MM.1S (cell line): ENCODE measurements around the gene HEXIM2.

Experiments used
- DNase-seq: peaks from one replicate; pipeline ENCODE4 v3.0.0-alpha.2; 2015
- H2AFZ ChIP-seq: fragments of 300-600 bp; sonication (generic); 2 replicates; pipeline ENCODE4 v1.6.0; 2016; ENCODE audit warnings: antibody characterized with exemption, low read length
- H3F3A ChIP-seq: fragments of 300-600 bp; sonication (generic); 2 replicates; pipeline ENCODE4 v1.6.1; 2016; ENCODE audit warnings: mild to moderate bottlenecking, antibody characterized with exemption, low read length, moderate library complexity, mixed read lengths; ENCODE audit not compliant: insufficient read depth
- H3K27ac ChIP-seq: fragments of 300-600 bp; sonication (generic); 2 replicates; pipeline ENCODE4 v1.5.1; 2016; ENCODE audit warnings: mild to moderate bottlenecking, low read length
- H3K27me3 ChIP-seq: fragments of 300-600 bp; sonication (generic); replicated peaks from 2 replicates; pipeline ENCODE4 v1.6.0; 2016; ENCODE audit warnings: low read length; ENCODE audit not compliant: insufficient read depth
- H3K36me3 ChIP-seq: fragments of 300-600 bp; sonication (generic); replicated peaks from 2 replicates; pipeline ENCODE4 v1.6.1; 2016; ENCODE audit warnings: mild to moderate bottlenecking, low read length, mixed read lengths; ENCODE audit not compliant: insufficient read depth
- H3K4me1 ChIP-seq: fragments of 300-600 bp; sonication (generic); 2 replicates; pipeline ENCODE4 v1.6.1; 2016; ENCODE audit warnings: low read length, mixed read lengths
- H3K4me2 ChIP-seq: fragments of 300-600 bp; sonication (generic); 2 replicates; pipeline ENCODE4 v1.6.0; 2016; ENCODE audit warnings: low read depth, low read length
- H3K4me3 ChIP-seq: fragments of 300-600 bp; sonication (generic); 2 replicates; pipeline ENCODE4 v1.5.1; 2016; ENCODE audit warnings: low read length, mixed read lengths
- H3K79me2 ChIP-seq: fragments of 300-600 bp; sonication (generic); 2 replicates; pipeline ENCODE4 v1.6.1; 2016; ENCODE audit warnings: mixed run types, low read length, mixed read lengths
- H3K9ac ChIP-seq: fragments of 300-600 bp; sonication (generic); 2 replicates; pipeline ENCODE4 v1.6.1; 2016; ENCODE audit warnings: low read length, mixed read lengths
- H3K9me2 ChIP-seq: fragments of 300-600 bp; sonication (generic); replicated peaks from 2 replicates; pipeline ENCODE4 v1.6.1; 2016; ENCODE audit warnings: mild to moderate bottlenecking, low read length, mixed read lengths; ENCODE audit not compliant: insufficient read depth
- H3K9me3 ChIP-seq: fragments of 300-600 bp; sonication (generic); replicated peaks from 2 replicates; pipeline ENCODE4 v1.6.1; 2016; ENCODE audit warnings: mild to moderate bottlenecking, low read length, mixed read lengths; ENCODE audit not compliant: insufficient read depth
- H4K20me1 ChIP-seq: fragments of 300-600 bp; sonication (generic); 2 replicates; pipeline ENCODE4 v1.6.1; 2016; ENCODE audit warnings: mild to moderate bottlenecking, low read length, moderate library complexity, mixed read lengths; ENCODE audit not compliant: insufficient read depth
- CTCF ChIP-seq: fragments of 300-600 bp; sonication (generic); IDR thresholded peaks from 2 replicates; pipeline ENCODE4 v1.5.1; 2016; ENCODE audit warnings: antibody characterized with exemption, low read length, mixed read lengths
- EZH2 ChIP-seq: fragments of 300-600 bp; sonication (generic); optimal IDR thresholded peaks from 2 replicates; pipeline ENCODE3; 2017; ENCODE audit warnings: low read depth, mild to moderate bottlenecking, antibody characterized with exemption, low read length, mixed read lengths
- EZH2phosphoT487 ChIP-seq: fragments of 300-600 bp; sonication (generic); IDR thresholded peaks from 2 replicates; pipeline ENCODE4 v1.6.1; 2018; ENCODE audit warnings: antibody characterized with exemption, low read length

Gene HEXIM2

GRCh38 chr17:45143767-45144198 is 17.9 kb upstream of the HEXIM2 start:
- H2AFZ ChIP-seq = no peak overlapping the region
- no peaks in the 10 kb centered on the region for H3K9me3 ChIP-seq
- no peak overlapping the region for H3K9ac ChIP-seq
- H3K79me2 ChIP-seq = peaks cover 2% of the 10 kb centered on the region; the same call in 1 of the 2 replicates
- no peak for DNase-seq
- H3K9me2 ChIP-seq = no peaks in the 10 kb centered on the region
- no peak overlapping the region for H3K27ac ChIP-seq
- no peaks in the 10 kb centered on the region for H3K4me1 ChIP-seq
- H3K4me2 ChIP-seq = no peak overlapping the region
- no peak for TF ChIP-seq EZH2
- no peak for TF ChIP-seq CTCF
- TF ChIP-seq EZH2phosphoT487 = no peak
- peaks cover 7% of the 10 kb centered on the region; the same call in 1 of the 2 replicates for H3F3A ChIP-seq
- H3K36me3 ChIP-seq = no peaks in the 10 kb centered on the region
- H4K20me1 ChIP-seq = no peaks in the 10 kb centered on the region
- H3K4me3 ChIP-seq = no peak overlapping the region
- H3K27me3 ChIP-seq = no peaks in the 10 kb centered on the region

GRCh38 chr17:45144199-45145034 is 17.3 kb upstream of the HEXIM2 start:
- Histone ChIP-seq H3K27ac (no peak overlapping the region), H3F3A (peaks cover 13% of the 10 kb centered on the region; the same call in 1 of the 2 replicates), H2AFZ (no peak overlapping the region), H3K4me3 (no peak overlapping the region), H4K20me1 (no peaks in the 10 kb centered on the region), H3K79me2 (peaks cover 8% of the 10 kb centered on the region), H3K4me2 (no peak overlapping the region), H3K9me2 (no peaks in the 10 kb centered on the region), H3K27me3 (no peaks in the 10 kb centered on the region), H3K4me1 (no peaks in the 10 kb centered on the region), H3K36me3 (no peaks in the 10 kb centered on the region), H3K9me3 (no peaks in the 10 kb centered on the region), H3K9ac (no peak overlapping the region)
- DNase-seq = no peak
- no peak for TF ChIP-seq CTCF
- TF ChIP-seq EZH2 = no peak
- no peak for TF ChIP-seq EZH2phosphoT487

GRCh38 chr17:45145035-45145389 is 16.7 kb upstream of the HEXIM2 start:
- Histone ChIP-seq H3K4me1 (no peaks in the 10 kb centered on the region), H3K36me3 (no peaks in the 10 kb centered on the region), H4K20me1 (no peaks in the 10 kb centered on the region), H3K27me3 (no peaks in the 10 kb centered on the region), H3K9ac (no peak overlapping the region), H3K27ac (no peak overlapping the region), H3K9me3 (no peaks in the 10 kb centered on the region), H3K4me2 (no peak overlapping the region), H3K9me2 (no peaks in the 10 kb centered on the region), H3K4me3 (no peak overlapping the region), H3K79me2 (peaks cover 14% of the 10 kb centered on the region), H3F3A (peaks cover 19% of the 10 kb centered on the region), H2AFZ (no peak overlapping the region)
- no peak for DNase-seq
- TF ChIP-seq EZH2 (no peak), EZH2phosphoT487 (no peak), CTCF (no peak)
